OCI-LY7 (cell line): Measurements from ENCODE around the gene TNFAIP8L3. TPM values are rescaled to one million over a fixed set of nuclear protein-coding genes. Genes with fewer than 3 reads are reported as not detected.

Source experiments
- BruUV-seq: library from RNA; stranded (reverse); fragments of 400-500 nt; replicated peaks from 2 replicates; lab custom pipeline; 2021; lab: Mats Ljungman, UMichigan
- CTCF ChIA-PET: fragments of 300-600 bp; sonication (Branson Sonifier 250); formaldehyde crosslinking; loops from one replicate; lab custom pipeline; 2022; ENCODE audit warnings: antibody characterized with exemption; ENCODE audit not compliant: unreplicated experiment; lab: Charles Lee
- POLR2A ChIA-PET: fragments of 300-600 bp; sonication (Branson Sonifier 250); formaldehyde crosslinking; loops from one replicate; lab custom pipeline; 2022; ENCODE audit warnings: antibody characterized with exemption; lab: Charles Lee
- DNase-seq: peaks from one replicate; pipeline ENCODE4 v3.0.0-alpha.2; 2015; ENCODE audit warnings: low spot score
- H2AFZ ChIP-seq: fragments of 200-600 bp; sonication (generic), shearing (Covaris generic); 2 replicates; pipeline ENCODE4 v1.6.1; 2014; ENCODE audit warnings: mild to moderate bottlenecking, antibody characterized with exemption, low read length, moderate library complexity
- H3K27ac ChIP-seq: fragments of 200-600 bp; sonication (generic); 2 replicates; pipeline ENCODE4 v1.5.1; 2014; ENCODE audit warnings: mixed run types, low read depth, mild to moderate bottlenecking, moderate library complexity, low read length, inconsistent platforms; ENCODE audit not compliant: poor library complexity, severe bottlenecking
- H3K36me3 ChIP-seq: fragments of 200-600 bp; sonication (generic); 2 replicates; pipeline ENCODE4 v1.6.1; 2014; ENCODE audit warnings: mild to moderate bottlenecking, antibody characterized with exemption, low read length, moderate library complexity, mixed read lengths; ENCODE audit not compliant: insufficient read depth
- H3K4me1 ChIP-seq: fragments of 200-600 bp; sonication (generic); 2 replicates; pipeline ENCODE4 v1.5.1; 2014; ENCODE audit warnings: mild to moderate bottlenecking, low read length; ENCODE audit not compliant: insufficient read depth, poor library complexity, severe bottlenecking
- H3K4me2 ChIP-seq: fragments of 200-600 bp; sonication (generic); 2 replicates; pipeline ENCODE4 v1.6.1; 2014; ENCODE audit warnings: mild to moderate bottlenecking, low read length
- H3K4me3 ChIP-seq: fragments of 200-600 bp; sonication (generic); 2 replicates; pipeline ENCODE4 v1.5.1; 2014; ENCODE audit warnings: mild to moderate bottlenecking, low read depth, low read length; ENCODE audit not compliant: poor library complexity, severe bottlenecking
- H3K79me2 ChIP-seq: fragments of 200-600 bp; sonication (generic); 2 replicates; pipeline ENCODE4 v1.6.1; 2016; ENCODE audit warnings: low read depth, mild to moderate bottlenecking, low read length, moderate library complexity, mixed read lengths; ENCODE audit not compliant: insufficient read depth
- H3K9me2 ChIP-seq: fragments of 200-600 bp; sonication (generic); 2 replicates; pipeline ENCODE4 v1.6.1; 2016; ENCODE audit warnings: mild to moderate bottlenecking, low read length, mixed read lengths; ENCODE audit not compliant: insufficient read depth
- H3K9me3 ChIP-seq: fragments of 200-600 bp; sonication (generic); 2 replicates; pipeline ENCODE4 v1.6.1; 2014; ENCODE audit warnings: mild to moderate bottlenecking, mixed run types, low read length, mixed read lengths
- H4K20me1 ChIP-seq: fragments of 200-600 bp; sonication (generic); 2 replicates; pipeline ENCODE4 v1.6.1; 2014; ENCODE audit warnings: mild to moderate bottlenecking, antibody characterized with exemption, low read length, moderate library complexity, mixed read lengths; ENCODE audit not compliant: insufficient read depth
- EZH2phosphoT487 ChIP-seq: fragments of 200-600 bp; sonication (generic); IDR thresholded peaks from 2 replicates; pipeline ENCODE4 v1.6.1; 2018; ENCODE audit warnings: low read depth, borderline replicate concordance, mild to moderate bottlenecking, mixed run types, antibody characterized with exemption, low read length, moderate library complexity, mixed read lengths
- intact Hi-C: fragments of 100-400 bp; cut with micrococcal nuclease; formaldehyde crosslinking; loops from one replicate; pipeline ENCODE4 v1.10.0; 2022; ENCODE audit not compliant: unreplicated experiment
- total RNA-seq, 2 experiments: library from RNA; depleted of rRNA in 1 of 2; stranded (reverse); fragments of >200 nt in 1 of 2; shearing (Covaris generic) in 1 of 2; gene quantifications; 2 replicates each; pipeline ENCODE4 v1.2.3, GENCODE V29; 2014 to 2022
- TF ChIP-seq, protein P1 (sequence below): fragments of 200-600 bp; sonication (generic); conservative IDR thresholded peaks from 2 replicates; pipeline ENCODE4 v1.5.1; 2014; ENCODE audit warnings: mild to moderate bottlenecking, antibody characterized with exemption, low read length, moderate library complexity, mixed read lengths

TNFAIP8L3 gene
- total RNA-seq, 2 experiments from 2014 or later, result not detected

DNA sequence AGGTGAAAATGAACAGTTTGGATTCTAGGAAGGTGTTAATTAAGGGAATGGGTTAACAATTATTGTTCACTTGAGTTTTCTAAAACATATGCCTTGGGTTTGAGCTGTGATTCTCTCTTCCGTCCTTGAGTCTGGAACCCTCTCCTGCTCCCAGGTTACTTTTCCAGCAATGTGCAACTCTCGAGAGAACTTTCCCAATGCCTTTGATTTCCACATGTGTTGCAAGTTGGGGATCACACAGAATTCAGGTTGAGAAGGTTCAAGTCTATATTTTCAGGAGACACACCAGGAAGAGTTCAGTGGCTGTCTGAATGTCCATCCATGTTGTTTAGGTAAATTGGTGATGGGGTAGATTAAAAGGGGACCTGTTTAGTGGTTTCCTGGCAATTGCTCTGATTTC lies 48.7 kb downstream of the TNFAIP8L3 start:
- no peaks in the 10 kb centered on the region for H3K4me1 ChIP-seq
- H3K27ac ChIP-seq, result no peak overlapping the region
- no peak overlapping the region for H3K4me3 ChIP-seq
- intact Hi-C loops, result no loop called here
- no peaks in the 10 kb centered on the region for H3K79me2 ChIP-seq
- H2AFZ ChIP-seq, result no peak overlapping the region
- no peak for TF ChIP-seq EZH2phosphoT487
- TF ChIP-seq, protein P1, sequence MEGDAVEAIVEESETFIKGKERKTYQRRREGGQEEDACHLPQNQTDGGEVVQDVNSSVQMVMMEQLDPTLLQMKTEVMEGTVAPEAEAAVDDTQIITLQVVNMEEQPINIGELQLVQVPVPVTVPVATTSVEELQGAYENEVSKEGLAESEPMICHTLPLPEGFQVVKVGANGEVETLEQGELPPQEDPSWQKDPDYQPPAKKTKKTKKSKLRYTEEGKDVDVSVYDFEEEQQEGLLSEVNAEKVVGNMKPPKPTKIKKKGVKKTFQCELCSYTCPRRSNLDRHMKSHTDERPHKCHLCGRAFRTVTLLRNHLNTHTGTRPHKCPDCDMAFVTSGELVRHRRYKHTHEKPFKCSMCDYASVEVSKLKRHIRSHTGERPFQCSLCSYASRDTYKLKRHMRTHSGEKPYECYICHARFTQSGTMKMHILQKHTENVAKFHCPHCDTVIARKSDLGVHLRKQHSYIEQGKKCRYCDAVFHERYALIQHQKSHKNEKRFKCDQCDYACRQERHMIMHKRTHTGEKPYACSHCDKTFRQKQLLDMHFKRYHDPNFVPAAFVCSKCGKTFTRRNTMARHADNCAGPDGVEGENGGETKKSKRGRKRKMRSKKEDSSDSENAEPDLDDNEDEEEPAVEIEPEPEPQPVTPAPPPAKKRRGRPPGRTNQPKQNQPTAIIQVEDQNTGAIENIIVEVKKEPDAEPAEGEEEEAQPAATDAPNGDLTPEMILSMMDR, result no peak
- H3K4me2 ChIP-seq, result no peak overlapping the region
- H3K9me2 ChIP-seq, result no peaks in the 10 kb centered on the region
- H3K9me3 ChIP-seq, result no peaks in the 10 kb centered on the region
- POLR2A ChIA-PET, result no interaction called here
- CTCF ChIA-PET, result no interaction called here
- no peaks in the 10 kb centered on the region for H3K36me3 ChIP-seq
- H4K20me1 ChIP-seq, result no peaks in the 10 kb centered on the region
- no peak for DNase-seq
- BruUV-seq, result no TSS peak

DNA sequence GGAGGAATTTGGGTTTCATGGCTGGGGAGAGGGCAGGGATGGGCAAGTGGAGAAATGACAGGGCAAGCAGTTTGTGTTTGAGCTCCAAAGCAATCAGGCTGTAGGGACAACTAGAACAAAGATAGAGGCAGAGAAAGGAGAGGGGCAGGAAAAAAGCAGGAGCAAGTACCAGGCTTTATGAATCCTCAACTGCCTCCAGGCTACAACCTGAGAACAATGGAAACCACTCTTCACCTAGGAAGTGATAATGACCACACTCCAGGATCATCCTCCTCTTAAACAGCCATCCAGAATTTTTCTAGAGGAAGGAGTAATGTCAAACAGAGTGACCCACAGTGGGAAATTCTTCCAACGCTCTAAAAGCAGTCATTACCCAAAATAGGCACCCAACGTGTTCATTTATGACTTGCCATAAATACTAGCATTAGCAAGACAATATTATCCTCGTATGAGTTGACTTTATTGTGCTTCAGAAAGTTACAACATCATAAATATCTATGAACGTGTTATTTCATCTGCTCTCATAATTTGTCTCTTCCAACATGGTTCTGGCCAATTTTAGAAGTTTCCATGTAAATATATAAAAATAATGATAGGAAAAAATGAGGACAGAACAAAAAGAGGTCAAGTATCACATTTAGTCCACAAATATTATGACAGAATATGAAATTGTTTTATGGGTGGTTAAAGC lies 50.5 kb downstream of the TNFAIP8L3 start:
- Histone ChIP-seq H3K27ac (no peak overlapping the region), H3K9me3 (no peaks in the 10 kb centered on the region), H4K20me1 (no peaks in the 10 kb centered on the region), H3K9me2 (no peaks in the 10 kb centered on the region), H2AFZ (no peak overlapping the region), H3K4me3 (no peak overlapping the region), H3K4me1 (no peaks in the 10 kb centered on the region), H3K4me2 (no peak overlapping the region), H3K36me3 (no peaks in the 10 kb centered on the region), H3K79me2 (no peaks in the 10 kb centered on the region)
- intact Hi-C loops, result no loop called here
- ChIA-PET POLR2A (no interaction called here), CTCF (no interaction called here)
- TF ChIP-seq, protein P1, result no peak
- TF ChIP-seq EZH2phosphoT487, result no peak
- BruUV-seq, result no TSS peak
- DNase-seq, result no peak

DNA sequence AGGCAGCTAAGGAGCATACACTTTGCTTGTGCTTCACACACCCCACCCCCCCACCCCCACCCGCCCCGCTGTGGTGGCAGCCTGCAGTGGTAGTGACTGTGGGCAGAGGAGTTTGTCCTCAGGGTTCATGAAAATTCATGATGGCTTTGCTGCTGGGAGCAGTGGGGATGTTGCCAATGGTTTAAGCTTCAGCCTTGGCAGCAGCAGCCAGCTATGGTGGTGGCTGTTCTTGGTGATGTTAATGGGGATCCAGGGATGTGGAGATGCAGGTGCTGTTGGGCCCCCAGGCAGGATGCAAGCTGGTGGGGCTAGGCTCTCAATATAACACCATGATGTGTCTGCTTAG lies 55.8 kb downstream of the TNFAIP8L3 start:
- no peak for DNase-seq
- no peak overlapping the region for H2AFZ ChIP-seq
- H3K4me3 ChIP-seq, result no peak overlapping the region
- ChIA-PET CTCF (no interaction called here), POLR2A (interaction anchor here (0.5 to 0.6 kb wide), 2 partner anchors 30 to 40 kb away, joined by 3 read pairs; no protein-coding TSS in a partner anchor)
- BruUV-seq, result no TSS peak
- H3K27ac ChIP-seq, result no peak overlapping the region
- H3K36me3 ChIP-seq, result no peaks in the 10 kb centered on the region
- no peaks in the 10 kb centered on the region for H3K79me2 ChIP-seq
- intact Hi-C loops, result no loop called here
- TF ChIP-seq, protein P1, result no peak
- TF ChIP-seq EZH2phosphoT487, result no peak
- no peaks in the 10 kb centered on the region for H4K20me1 ChIP-seq
- H3K9me2 ChIP-seq, result no peaks in the 10 kb centered on the region
- H3K4me1 ChIP-seq, result no peaks in the 10 kb centered on the region
- no peaks in the 10 kb centered on the region for H3K9me3 ChIP-seq
- H3K4me2 ChIP-seq, result no peak overlapping the region
